A673 (cell line): ENCODE results near the gene PHAX.
"Not testable (repeated sequence)": the region's sequence is repeated elsewhere in the genome, so short reads cannot be mapped to it uniquely, and the experiment has no call there.

ENCODE experiments used
- CTCF ChIP-seq: fragments of 300-800, 200-600 bp; sonication (generic); conservative IDR thresholded peaks from 2 replicates; pipeline ENCODE4 v1.5.1; 2017; ENCODE audit warnings: low read depth, mild to moderate bottlenecking, antibody characterized with exemption, low read length, moderate library complexity, mixed read lengths
- EZH2 ChIP-seq: fragments of 200-600 bp; sonication (generic); IDR thresholded peaks from 2 replicates; pipeline ENCODE4 v1.6.1; 2017; ENCODE audit warnings: borderline replicate concordance, low read depth, mild to moderate bottlenecking, mixed read lengths, antibody characterized with exemption, low read length; ENCODE audit not compliant: poor library complexity, severe bottlenecking

GRCh38 chr5:126671681-126672080, 70.9 kb downstream of the PHAX start:
- not testable (repeated sequence) for TF ChIP-seq CTCF, EZH2
